ENCODE data around the gene UTS2R.

DNA sequence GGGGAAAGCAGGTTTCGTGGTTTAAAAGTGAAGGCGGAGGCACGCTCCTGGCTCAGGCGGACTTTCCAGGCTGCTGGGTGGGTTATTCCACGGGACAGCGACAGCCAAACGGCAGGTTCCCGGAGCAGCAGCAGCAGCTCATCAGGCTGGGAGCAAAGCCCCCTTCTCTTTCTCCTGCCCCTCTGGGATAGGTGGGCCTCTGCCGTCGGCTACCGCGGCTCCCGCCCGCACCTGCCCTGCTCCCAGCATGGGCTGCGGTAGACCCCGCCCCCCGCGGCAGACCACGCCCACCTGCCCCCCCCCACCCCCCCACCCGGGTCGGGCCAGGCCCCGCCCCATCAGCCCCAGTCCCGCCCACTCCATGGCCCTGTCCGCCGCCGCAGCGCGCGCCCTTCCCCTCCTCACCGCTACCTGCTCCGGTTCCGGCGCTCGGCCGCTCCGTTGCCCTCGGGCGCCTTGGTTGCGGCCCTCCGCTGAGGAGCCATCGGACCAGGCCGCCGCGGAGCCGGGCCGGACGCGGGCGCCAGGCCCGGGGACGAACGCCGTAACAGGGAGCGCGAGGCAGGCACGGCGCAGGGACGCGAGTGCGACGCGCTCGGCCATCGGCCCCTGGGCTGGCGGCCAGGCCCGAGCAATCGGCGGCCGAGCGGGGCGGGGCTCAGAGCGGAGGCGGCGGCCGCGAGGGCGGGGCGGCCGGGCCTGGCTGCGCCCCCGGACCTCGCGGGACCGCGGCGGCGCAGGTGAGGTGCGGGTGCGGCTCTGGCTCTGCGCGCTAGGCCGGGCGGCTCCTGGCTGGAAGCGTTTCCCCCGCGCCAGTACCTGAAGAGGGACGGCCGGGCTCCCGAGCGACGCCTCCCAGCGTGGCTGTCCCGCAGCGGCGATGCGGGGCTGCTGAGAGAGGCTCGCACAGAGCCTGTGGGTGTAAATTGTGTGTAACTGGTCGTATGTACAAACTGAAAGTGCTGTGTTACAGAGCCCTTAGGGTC, 46.7 kb downstream of the UTS2R start, which contains the start of the genes HEXD and OGFOD3:
- TF ChIP-seq, protein P1, sequence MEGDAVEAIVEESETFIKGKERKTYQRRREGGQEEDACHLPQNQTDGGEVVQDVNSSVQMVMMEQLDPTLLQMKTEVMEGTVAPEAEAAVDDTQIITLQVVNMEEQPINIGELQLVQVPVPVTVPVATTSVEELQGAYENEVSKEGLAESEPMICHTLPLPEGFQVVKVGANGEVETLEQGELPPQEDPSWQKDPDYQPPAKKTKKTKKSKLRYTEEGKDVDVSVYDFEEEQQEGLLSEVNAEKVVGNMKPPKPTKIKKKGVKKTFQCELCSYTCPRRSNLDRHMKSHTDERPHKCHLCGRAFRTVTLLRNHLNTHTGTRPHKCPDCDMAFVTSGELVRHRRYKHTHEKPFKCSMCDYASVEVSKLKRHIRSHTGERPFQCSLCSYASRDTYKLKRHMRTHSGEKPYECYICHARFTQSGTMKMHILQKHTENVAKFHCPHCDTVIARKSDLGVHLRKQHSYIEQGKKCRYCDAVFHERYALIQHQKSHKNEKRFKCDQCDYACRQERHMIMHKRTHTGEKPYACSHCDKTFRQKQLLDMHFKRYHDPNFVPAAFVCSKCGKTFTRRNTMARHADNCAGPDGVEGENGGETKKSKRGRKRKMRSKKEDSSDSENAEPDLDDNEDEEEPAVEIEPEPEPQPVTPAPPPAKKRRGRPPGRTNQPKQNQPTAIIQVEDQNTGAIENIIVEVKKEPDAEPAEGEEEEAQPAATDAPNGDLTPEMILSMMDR (IDR thresholded peaks at IDR 0.05), result no peak
- TF ChIP-seq SMC3 (IDR thresholded peaks at IDR 0.05; ENCODE audit: low read depth, low read length) (no peak), NRF1 (IDR thresholded peaks at IDR 0.05; ENCODE audit: low read depth, low read length) (peak; percentile 56), TCF12 (IDR thresholded peaks at IDR 0.05) (no peak)
